ENCODE measurements around the gene ANKMY1. TPM values are rescaled to one million over a fixed set of nuclear protein-coding genes. Genes with fewer than 3 reads are reported as not detected.

The ANKMY1 gene
- total RNA-seq, 1 experiment from 2014 or later = 19.5 TPM

GRCh38 chr2:240601061-240601830, 43.5 kb upstream of the ANKMY1 start:
- no peaks in the 10 kb centered on the region for H3K9me2 ChIP-seq (replicated peaks; ENCODE audit: low read length)
- H3K27me3 ChIP-seq (ENCODE audit: low read length) = no peaks in the 10 kb centered on the region
- H2AFZ ChIP-seq (ENCODE audit: low read length) = no peak overlapping the region
- H3K9me3 ChIP-seq (ENCODE audit: low read length) = no peaks in the 10 kb centered on the region
- H3K4me1 ChIP-seq (ENCODE audit: insufficient read depth, low read length) = no peaks in the 10 kb centered on the region
- H3K4me3 ChIP-seq (ENCODE audit: low read length) = no peak overlapping the region
- CTCF ChIA-PET = no interaction called here
- intact Hi-C loops (cut with micrococcal nuclease) = no loop called here
- H3K79me2 ChIP-seq (ENCODE audit: low read length) = no peaks in the 10 kb centered on the region
- H3F3A ChIP-seq (ENCODE audit: low read length, unreplicated experiment) = no peaks in the 10 kb centered on the region
- no TSS peak for BruUV-seq (replicated peaks)
- POLR2A ChIA-PET (ENCODE audit: unreplicated experiment) = no interaction called here
- H3K36me3 ChIP-seq (ENCODE audit: low read depth, low read length) = no peaks in the 10 kb centered on the region
- H4K20me1 ChIP-seq (ENCODE audit: low read length) = no peaks in the 10 kb centered on the region
- H3K27ac ChIP-seq (ENCODE audit: low read length) = no peak overlapping the region
- DNase-seq = no peak
- H3K9ac ChIP-seq (ENCODE audit: low read length) = no peak overlapping the region
- TF ChIP-seq EZH2phosphoT487 (IDR thresholded peaks at IDR 0.05; ENCODE audit: borderline replicate concordance, low read length) (no peak), EZH2 (IDR thresholded peaks at IDR 0.05; ENCODE audit: low read length, unreplicated experiment) (no peak)
- TF ChIP-seq, protein P1, sequence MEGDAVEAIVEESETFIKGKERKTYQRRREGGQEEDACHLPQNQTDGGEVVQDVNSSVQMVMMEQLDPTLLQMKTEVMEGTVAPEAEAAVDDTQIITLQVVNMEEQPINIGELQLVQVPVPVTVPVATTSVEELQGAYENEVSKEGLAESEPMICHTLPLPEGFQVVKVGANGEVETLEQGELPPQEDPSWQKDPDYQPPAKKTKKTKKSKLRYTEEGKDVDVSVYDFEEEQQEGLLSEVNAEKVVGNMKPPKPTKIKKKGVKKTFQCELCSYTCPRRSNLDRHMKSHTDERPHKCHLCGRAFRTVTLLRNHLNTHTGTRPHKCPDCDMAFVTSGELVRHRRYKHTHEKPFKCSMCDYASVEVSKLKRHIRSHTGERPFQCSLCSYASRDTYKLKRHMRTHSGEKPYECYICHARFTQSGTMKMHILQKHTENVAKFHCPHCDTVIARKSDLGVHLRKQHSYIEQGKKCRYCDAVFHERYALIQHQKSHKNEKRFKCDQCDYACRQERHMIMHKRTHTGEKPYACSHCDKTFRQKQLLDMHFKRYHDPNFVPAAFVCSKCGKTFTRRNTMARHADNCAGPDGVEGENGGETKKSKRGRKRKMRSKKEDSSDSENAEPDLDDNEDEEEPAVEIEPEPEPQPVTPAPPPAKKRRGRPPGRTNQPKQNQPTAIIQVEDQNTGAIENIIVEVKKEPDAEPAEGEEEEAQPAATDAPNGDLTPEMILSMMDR (conservative IDR thresholded peaks at IDR 0.05; ENCODE audit: low read depth, low read length) = no peak
- no peak overlapping the region for H3K4me2 ChIP-seq (ENCODE audit: low read length)
- no peak for ATAC-seq

GRCh38 chr2:240600451-240600961, 42.7 kb upstream of the ANKMY1 start:
- DNase-seq (no peak), ATAC-seq (no peak)
- Histone ChIP-seq H3K4me3 (ENCODE audit: low read length) (no peak overlapping the region), H3F3A (ENCODE audit: low read length, unreplicated experiment) (no peaks in the 10 kb centered on the region), H2AFZ (ENCODE audit: low read length) (no peak overlapping the region), H3K9me2 (replicated peaks; ENCODE audit: low read length) (no peaks in the 10 kb centered on the region), H4K20me1 (ENCODE audit: low read length) (no peaks in the 10 kb centered on the region), H3K9me3 (ENCODE audit: low read length) (no peaks in the 10 kb centered on the region), H3K27ac (ENCODE audit: low read length) (no peak overlapping the region), H3K36me3 (ENCODE audit: low read depth, low read length) (no peaks in the 10 kb centered on the region), H3K9ac (ENCODE audit: low read length) (no peak overlapping the region), H3K27me3 (ENCODE audit: low read length) (no peaks in the 10 kb centered on the region), H3K4me2 (ENCODE audit: low read length) (no peak overlapping the region), H3K4me1 (ENCODE audit: insufficient read depth, low read length) (no peaks in the 10 kb centered on the region), H3K79me2 (ENCODE audit: low read length) (no peaks in the 10 kb centered on the region)
- POLR2A ChIA-PET (ENCODE audit: unreplicated experiment) = no interaction called here
- CTCF ChIA-PET = no interaction called here
- BruUV-seq (replicated peaks) = no TSS peak
- TF ChIP-seq, protein P1 (conservative IDR thresholded peaks at IDR 0.05; ENCODE audit: low read depth, low read length) = no peak
- TF ChIP-seq EZH2phosphoT487 (IDR thresholded peaks at IDR 0.05; ENCODE audit: borderline replicate concordance, low read length) = no peak
- intact Hi-C loops (cut with micrococcal nuclease) = no loop called here

GRCh38 chr2:240599141-240599583, 41.4 kb upstream of the ANKMY1 start:
- Histone ChIP-seq H3K27ac (ENCODE audit: low read length) (no peak overlapping the region), H3K36me3 (ENCODE audit: low read depth, low read length) (no peaks in the 10 kb centered on the region), H2AFZ (ENCODE audit: low read length) (no peak overlapping the region), H3K4me2 (ENCODE audit: low read length) (no peak overlapping the region), H3F3A (ENCODE audit: low read length, unreplicated experiment) (no peaks in the 10 kb centered on the region), H3K27me3 (ENCODE audit: low read length) (no peaks in the 10 kb centered on the region), H3K9me3 (ENCODE audit: low read length) (no peaks in the 10 kb centered on the region), H3K9me2 (replicated peaks; ENCODE audit: low read length) (no peaks in the 10 kb centered on the region), H3K4me3 (ENCODE audit: low read length) (no peak overlapping the region), H3K79me2 (ENCODE audit: low read length) (no peaks in the 10 kb centered on the region), H3K4me1 (ENCODE audit: insufficient read depth, low read length) (no peaks in the 10 kb centered on the region), H3K9ac (ENCODE audit: low read length) (no peak overlapping the region), H4K20me1 (ENCODE audit: low read length) (no peaks in the 10 kb centered on the region)
- CTCF ChIA-PET = no interaction called here
- DNase-seq = no peak
- no peak for ATAC-seq
- TF ChIP-seq EZH2 (IDR thresholded peaks at IDR 0.05; ENCODE audit: low read length, unreplicated experiment) = no peak
- TF ChIP-seq EZH2phosphoT487 (IDR thresholded peaks at IDR 0.05; ENCODE audit: borderline replicate concordance, low read length) = no peak
- TF ChIP-seq, protein P1 (conservative IDR thresholded peaks at IDR 0.05; ENCODE audit: low read depth, low read length) = no peak
- intact Hi-C loops (cut with micrococcal nuclease) = no loop called here
- BruUV-seq (replicated peaks) = no TSS peak
- POLR2A ChIA-PET (ENCODE audit: unreplicated experiment) = no interaction called here

All from PC-3 (cell line).